ENCODE data around the gene C2CD3.

The C2CD3 gene

GRCh38 chr11:73978576-73979086 is 192.2 kb downstream of the C2CD3 start:
- DNase-seq, result no peak

DNA sequence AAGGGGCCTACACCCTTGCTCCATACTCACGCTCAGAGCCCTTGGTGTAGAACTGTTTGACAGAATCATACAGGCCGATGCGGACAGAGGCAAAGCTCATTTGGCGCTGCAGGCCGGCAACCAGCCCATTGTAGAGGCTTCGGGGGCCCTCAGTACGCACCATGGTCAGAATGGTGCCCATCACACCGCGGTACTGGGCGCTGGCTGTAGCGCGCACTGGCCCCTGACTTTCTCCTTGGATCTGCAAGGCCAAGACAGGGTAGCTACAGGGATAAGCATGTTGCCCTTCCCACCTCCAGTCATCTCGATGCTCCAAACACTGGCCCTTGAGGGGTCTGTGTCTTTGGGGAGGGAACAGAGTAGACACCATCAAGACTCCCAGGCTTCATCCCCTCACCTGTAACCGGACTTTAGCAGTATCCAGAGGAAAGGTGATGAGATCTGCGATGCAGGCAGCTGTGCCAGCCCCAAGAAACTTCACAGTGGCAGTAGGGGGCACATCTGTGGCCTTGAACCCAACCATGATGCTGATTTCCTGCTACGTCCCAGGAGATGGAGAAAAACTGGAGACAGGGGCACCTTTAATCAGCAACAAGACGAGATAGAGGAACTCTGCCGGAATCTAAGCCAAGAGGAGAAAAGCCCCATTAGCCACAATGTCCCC is 192.8 kb downstream of the C2CD3 start:
- no peak for DNase-seq

GRCh38 chr11:73976451-73977151 is 194.2 kb downstream of the C2CD3 start:
- DNase-seq, result no peak

DNA sequence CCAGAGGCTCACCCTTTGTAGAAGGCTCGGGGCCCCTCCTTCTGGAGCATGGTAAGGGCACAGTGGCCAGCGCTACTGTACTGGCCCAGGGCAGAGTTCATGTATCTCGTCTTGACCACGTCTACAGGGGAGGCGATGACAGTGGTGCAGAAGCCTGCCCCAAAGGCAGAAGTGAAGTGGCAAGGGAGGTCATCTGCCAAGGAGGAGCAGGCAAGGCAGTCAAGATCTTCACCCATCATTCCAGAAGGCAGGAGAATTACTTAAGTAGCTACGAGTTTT is 195.4 kb downstream of the C2CD3 start:
- DNase-seq, result no peak

DNA sequence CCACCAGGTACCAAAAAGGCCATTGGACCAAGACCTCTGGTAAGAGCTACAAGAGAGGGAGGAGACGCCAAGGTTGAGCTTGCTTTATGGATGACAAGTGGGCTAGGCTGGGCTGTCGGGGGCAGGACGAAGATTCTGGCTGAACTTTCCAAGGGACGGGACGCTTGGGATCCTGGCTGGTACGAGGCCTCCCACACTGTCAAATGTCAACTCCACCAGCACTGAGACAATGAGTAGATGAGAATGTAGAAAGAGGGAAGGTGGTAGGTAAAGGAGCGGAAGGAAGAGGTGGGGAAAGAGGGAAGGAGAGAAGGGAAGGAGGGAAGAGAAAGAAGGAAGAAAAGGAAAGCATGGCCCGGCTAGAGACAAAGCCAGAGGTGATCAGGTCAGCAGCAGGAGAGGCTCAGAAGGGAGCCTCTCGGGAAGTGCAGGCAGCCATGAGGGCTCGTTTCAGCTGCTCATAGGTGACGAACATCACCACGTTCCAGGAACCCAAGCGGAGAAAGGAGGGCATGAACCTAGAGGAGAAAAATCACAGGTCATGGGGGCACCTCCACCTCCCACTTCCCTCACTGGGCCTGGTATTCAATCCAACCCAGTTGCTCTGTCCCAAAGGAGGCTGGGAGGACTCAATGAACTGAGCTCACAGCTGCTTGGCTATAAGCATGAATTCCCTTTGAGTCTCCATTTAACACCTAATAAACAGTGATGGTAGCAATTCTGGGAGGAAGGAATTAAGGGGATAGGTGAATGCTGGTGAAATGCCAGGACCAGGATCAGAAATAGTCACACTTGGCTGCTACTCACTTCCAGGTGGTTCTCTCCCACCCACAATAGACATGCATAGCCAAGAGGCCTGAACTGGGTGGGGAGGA is 196.0 kb downstream of the C2CD3 start:
- no peak for DNase-seq

DNA sequence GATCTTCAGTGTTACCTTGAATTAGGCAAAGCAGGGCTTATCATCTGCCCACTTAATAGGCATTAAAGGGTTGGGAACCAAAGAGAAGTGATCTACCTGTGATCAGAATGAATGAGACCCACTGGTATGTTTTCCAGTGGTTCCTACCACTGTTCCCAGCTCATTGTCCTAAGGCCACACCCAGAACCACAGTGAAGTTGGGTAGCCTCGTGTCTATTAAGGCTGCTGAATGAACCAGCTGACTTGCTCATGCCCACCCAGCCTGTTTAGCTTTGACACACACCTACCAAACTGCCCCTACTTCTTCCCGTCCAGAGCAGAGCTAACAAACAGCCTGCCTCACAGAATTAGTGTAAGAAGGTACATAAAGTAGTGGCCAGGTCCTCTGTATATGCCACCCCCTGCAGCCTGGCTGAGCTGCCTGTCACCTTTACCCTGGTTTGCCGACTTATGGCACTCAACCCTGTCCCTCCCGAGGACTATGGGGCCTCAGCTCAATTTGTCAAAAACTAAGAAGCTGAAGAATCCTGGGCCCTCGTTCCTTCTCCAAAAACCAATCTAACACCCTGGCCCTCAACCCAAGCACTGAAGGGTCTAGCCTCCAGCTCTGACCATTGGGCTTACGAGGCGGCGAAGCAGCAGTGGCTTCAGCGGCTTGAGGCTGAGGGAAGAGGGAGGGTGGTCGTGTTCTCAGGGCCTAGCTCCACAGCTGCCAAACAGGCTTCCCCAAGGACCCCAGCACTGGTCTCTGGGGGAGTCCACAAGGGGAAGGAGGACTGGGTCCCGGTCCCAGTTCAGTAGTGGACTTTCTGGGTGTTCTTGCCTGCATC is 198.0 kb downstream of the C2CD3 start:
- DNase-seq, result no peak

DNA sequence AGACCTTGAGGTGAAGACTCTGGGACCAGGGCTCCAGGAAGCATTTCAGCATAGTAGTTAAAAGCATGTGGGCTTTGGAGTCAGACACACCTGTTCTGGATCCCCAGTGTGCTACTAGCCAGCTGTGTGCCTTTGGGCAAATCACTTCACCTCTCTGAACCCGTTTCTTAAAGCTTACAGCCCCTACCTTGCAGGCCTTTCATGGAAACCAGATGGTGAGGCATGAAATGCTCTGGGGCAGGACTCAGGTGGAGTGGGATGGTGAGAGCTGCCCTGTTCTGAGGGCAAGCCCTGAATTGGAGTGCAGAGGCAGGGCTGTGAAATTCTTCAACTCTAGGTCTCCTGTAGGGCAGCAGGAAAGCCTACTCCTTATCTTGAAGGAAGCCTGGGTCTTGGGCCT is 198.6 kb downstream of the C2CD3 start:
- DNase-seq, result no peak

- DNase-seq, result no peak
Measured at GRCh38 chr11:73971175-73971719, 199.6 kb downstream of the C2CD3 start.

GRCh38 chr11:73969991-73970800 is 200.6 kb downstream of the C2CD3 start:
- DNase-seq, result no peak

- no peak for DNase-seq
Measured at GRCh38 chr11:73969091-73969490, 201.7 kb downstream of the C2CD3 start.

DNA sequence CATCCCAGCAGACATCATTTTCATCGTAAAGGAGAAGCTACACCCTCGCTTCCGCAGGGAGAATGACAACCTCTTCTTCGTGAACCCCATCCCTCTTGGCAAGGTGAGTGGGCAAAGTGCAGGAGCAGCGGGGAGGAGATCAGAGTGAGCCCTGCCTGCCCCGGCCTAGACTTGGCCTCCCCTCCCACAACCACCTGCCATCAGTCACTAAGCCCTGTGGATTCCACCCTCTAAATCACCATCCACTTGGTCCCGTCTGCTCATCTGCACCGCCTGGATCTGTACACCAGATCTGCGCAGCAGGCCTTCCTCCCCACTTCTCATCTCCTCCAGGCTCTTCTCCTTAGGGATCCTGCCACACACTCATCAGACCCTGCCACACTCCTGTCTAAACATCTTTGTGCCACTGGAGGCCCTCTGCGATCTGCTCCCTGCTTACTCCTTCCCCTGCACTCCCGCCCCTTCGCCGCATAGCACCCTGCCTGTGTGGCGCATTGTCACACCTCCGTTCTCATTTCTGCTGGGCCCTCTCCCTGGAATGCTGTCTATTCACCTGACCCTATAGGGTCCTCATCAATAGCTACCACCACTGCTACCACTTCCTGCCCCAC is 202.3 kb downstream of the C2CD3 start:
- DNase-seq, result no peak

DNA sequence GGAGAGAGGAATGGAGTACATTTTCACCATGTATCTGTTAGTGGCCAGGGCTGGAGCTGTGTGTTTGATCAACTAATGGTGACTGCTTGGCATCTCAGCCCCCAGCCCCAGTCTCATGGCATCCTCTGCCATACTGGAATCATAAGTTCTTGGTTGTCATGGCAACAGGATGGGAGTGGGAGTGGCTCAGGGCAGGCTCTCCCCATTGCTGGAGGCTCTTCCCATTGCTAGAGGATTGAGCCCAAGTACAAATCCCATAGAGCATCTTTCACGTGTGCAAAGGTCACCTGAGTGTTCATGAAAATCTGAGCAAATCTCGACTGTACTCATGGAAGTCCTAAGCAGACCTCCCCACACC is 205.1 kb downstream of the C2CD3 start:
- DNase-seq, result no peak

DNA sequence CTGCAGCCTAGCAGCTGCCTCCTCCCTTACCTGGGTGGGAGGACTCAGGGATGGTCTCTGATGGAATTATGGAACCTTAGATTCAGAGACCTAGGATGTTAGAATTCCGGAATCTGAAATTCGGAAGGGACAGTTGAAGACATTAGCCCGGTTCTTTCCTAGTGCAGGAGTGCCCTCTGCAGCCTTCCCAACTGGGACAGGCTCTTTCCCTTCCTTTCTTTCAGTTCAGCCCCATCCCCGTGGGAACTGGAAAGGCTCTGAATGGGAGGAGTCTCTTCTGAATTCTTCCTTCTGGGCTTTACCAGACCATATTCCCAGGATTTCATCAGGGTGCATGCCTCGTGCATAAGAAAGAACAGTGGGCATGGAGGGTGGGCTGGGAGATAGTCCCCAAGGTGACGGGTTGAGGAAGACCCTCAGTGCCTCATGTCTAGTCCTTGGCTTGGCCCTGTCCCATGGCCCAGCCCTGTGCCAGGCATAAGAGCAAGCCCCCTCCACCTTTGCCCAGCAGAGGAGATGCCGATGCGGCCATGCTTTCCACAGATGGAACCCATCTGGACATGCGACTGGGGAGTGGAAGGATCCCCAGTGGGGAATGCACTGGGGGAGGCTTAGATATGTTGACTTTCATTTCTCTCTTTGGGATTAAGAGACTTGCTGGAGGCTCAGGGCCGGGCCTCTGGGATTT is 205.6 kb downstream of the C2CD3 start:
- no peak for DNase-seq

DNA sequence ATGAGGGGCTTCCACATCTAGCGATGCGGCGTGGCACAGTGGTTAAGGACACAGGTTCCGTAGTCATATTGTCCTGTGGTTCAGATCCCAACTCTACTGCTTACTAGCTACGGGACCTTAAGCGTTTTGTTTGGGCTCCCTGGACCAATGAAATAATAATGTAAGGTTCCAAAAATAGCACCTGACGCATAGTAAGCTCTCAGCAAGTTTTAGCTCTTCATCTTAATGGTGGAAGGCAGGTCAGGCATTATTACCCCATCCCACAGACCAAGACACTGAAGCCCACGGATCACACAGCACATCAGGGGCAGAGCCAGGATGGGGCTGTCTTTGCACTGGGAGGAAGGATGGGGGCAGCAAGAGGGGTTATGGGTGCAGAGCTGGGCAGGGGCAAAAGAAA is 206.9 kb downstream of the C2CD3 start:
- no peak for DNase-seq

Data from NCI-H1417 treated with DMSO at 0.1 percent for 48 hours (cell line).